PC-3 (cell line): ENCODE measurements around the gene AGMAT. TPM values are rescaled to one million over a fixed set of nuclear protein-coding genes. Genes with fewer than 3 reads are reported as not detected.

Experiments
- ATAC-seq: fragments of 200-7000 bp; cut with Tn5 transposase; 2 replicates; pipeline ENCODE4 v1.9.1; 2020; ENCODE audit warnings: mild to moderate bottlenecking, moderate library complexity
- BruUV-seq: library from RNA; stranded (reverse); fragments of 400-500 nt; replicated peaks from 2 replicates; lab custom pipeline; 2021; lab: Mats Ljungman, UMichigan
- CTCF ChIA-PET: fragments of 300-600 bp; sonication (Branson Sonifier 250); formaldehyde crosslinking; loops from one replicate; lab custom pipeline; 2022; ENCODE audit warnings: antibody characterized with exemption; lab: Charles Lee
- POLR2A ChIA-PET: fragments of 300-600 bp; sonication (Branson Sonifier 250); formaldehyde crosslinking; loops from one replicate; lab custom pipeline; 2022; ENCODE audit warnings: antibody characterized with exemption; ENCODE audit not compliant: unreplicated experiment; lab: Charles Lee
- DNase-seq: peaks from one replicate; pipeline ENCODE4 v3.0.0-alpha.2; 2015
- H2AFZ ChIP-seq: fragments of 300-600 bp; sonication (generic); 2 replicates; pipeline ENCODE4 v1.6.0; 2016; ENCODE audit warnings: antibody characterized with exemption, low read length
- H3F3A ChIP-seq: fragments of 300-600 bp; sonication (generic); one replicate; pipeline ENCODE4 v1.6.0; 2017; ENCODE audit warnings: antibody characterized with exemption, low read length, control low read depth, mild to moderate bottlenecking; ENCODE audit not compliant: unreplicated experiment
- H3K27ac ChIP-seq: fragments of 300-600 bp; sonication (generic); 2 replicates; pipeline ENCODE4 v1.5.1; 2016; ENCODE audit warnings: mild to moderate bottlenecking, low read length
- H3K27me3 ChIP-seq: fragments of 300-600 bp; sonication (generic); 2 replicates; pipeline ENCODE4 v1.6.1; 2016; ENCODE audit warnings: low read length, mixed read lengths
- H3K36me3 ChIP-seq: fragments of 300-600 bp; sonication (generic); 2 replicates; pipeline ENCODE4 v1.6.1; 2016; ENCODE audit warnings: low read depth, mixed run types, low read length, mixed read lengths
- H3K4me1 ChIP-seq: fragments of 300-600 bp; sonication (generic); 2 replicates; pipeline ENCODE4 v1.5.1; 2016; ENCODE audit warnings: low read length; ENCODE audit not compliant: insufficient read depth
- H3K4me2 ChIP-seq: fragments of 300-600 bp; sonication (generic); 2 replicates; pipeline ENCODE4 v1.6.0; 2016; ENCODE audit warnings: low read length
- H3K4me3 ChIP-seq: fragments of 300-600 bp; sonication (generic); 2 replicates; pipeline ENCODE4 v1.5.1; 2016; ENCODE audit warnings: mild to moderate bottlenecking, low read length, mixed read lengths
- H3K79me2 ChIP-seq: fragments of 300-600 bp; sonication (generic); 2 replicates; pipeline ENCODE4 v1.6.1; 2017; ENCODE audit warnings: low read length, mixed read lengths
- H3K9ac ChIP-seq: fragments of 300-600 bp; sonication (generic); 2 replicates; pipeline ENCODE4 v1.6.0; 2016; ENCODE audit warnings: mild to moderate bottlenecking, low read length
- H3K9me2 ChIP-seq: fragments of 300-600 bp; sonication (generic); replicated peaks from 2 replicates; pipeline ENCODE4 v1.6.1; 2016; ENCODE audit warnings: mixed run types, low read length, mixed read lengths
- H3K9me3 ChIP-seq: fragments of 300-600 bp; sonication (generic); 2 replicates; pipeline ENCODE4 v1.6.1; 2016; ENCODE audit warnings: low read length, mixed read lengths
- H4K20me1 ChIP-seq: fragments of 300-600 bp; sonication (generic); 2 replicates; pipeline ENCODE4 v1.6.1; 2016; ENCODE audit warnings: low read length, mixed read lengths
- CTCF ChIP-seq: fragments of 300-600 bp; sonication (generic); conservative IDR thresholded peaks from 2 replicates; pipeline ENCODE4 v1.5.1; 2017; ENCODE audit warnings: antibody characterized with exemption, low read depth, mild to moderate bottlenecking, low read length
- EZH2 ChIP-seq: fragments of 300-600 bp; sonication (generic); IDR thresholded peaks from one replicate; pipeline ENCODE4 v1.6.1; 2017; ENCODE audit warnings: antibody characterized with exemption, mild to moderate bottlenecking, low read length; ENCODE audit not compliant: unreplicated experiment
- EZH2phosphoT487 ChIP-seq: fragments of 300-600 bp; sonication (generic); IDR thresholded peaks from 2 replicates; pipeline ENCODE4 v1.6.1; 2018; ENCODE audit warnings: mild to moderate bottlenecking, antibody characterized with exemption, low read length, borderline replicate concordance
- intact Hi-C: fragments of 100-400 bp; cut with micrococcal nuclease; formaldehyde crosslinking; loops from 2 replicates; pipeline ENCODE4 v1.9.0; 2023
- total RNA-seq: library from RNA; depleted of rRNA; stranded (reverse); fragments of >200 nt; gene quantifications from 2 replicates; pipeline ENCODE4 v1.2.3, GENCODE V29; 2014

The AGMAT gene
- total RNA-seq, 1 experiment from 2014 or later = 8.2 TPM

- H3K9me3 ChIP-seq = no peaks in the 10 kb centered on the region
- H4K20me1 ChIP-seq = no peaks in the 10 kb centered on the region
- no peak overlapping the region for H3K4me2 ChIP-seq
- intact Hi-C loops = no loop called here
- ATAC-seq (no peak), DNase-seq (no peak)
- POLR2A ChIA-PET = interaction anchor here (0.6 kb wide), 1 partner anchor 17 kb away, joined by 3 read pairs; no protein-coding TSS in a partner anchor
- peaks cover 27% of the 10 kb centered on the region; the same call in 1 of the 2 replicates for H3K36me3 ChIP-seq
- no peak overlapping the region for H3K27ac ChIP-seq
- BruUV-seq = no TSS peak
- H2AFZ ChIP-seq = no peak overlapping the region
- H3K27me3 ChIP-seq = no peaks in the 10 kb centered on the region
- CTCF ChIA-PET = no interaction called here
- H3K4me1 ChIP-seq = no peaks in the 10 kb centered on the region
- no peaks in the 10 kb centered on the region for H3K79me2 ChIP-seq
- TF ChIP-seq EZH2 (no peak), EZH2phosphoT487 (no peak), CTCF (no peak)
- H3K9ac ChIP-seq = no peak overlapping the region
- H3F3A ChIP-seq = no peaks in the 10 kb centered on the region
- H3K4me3 ChIP-seq = no peak overlapping the region
- no peaks in the 10 kb centered on the region for H3K9me2 ChIP-seq
Observed at GRCh38 chr1:15543589-15544568, 41.0 kb downstream of the AGMAT start.

- H3K9me3 ChIP-seq = no peaks in the 10 kb centered on the region
- no peaks in the 10 kb centered on the region for H3K79me2 ChIP-seq
- no peak overlapping the region for H3K4me2 ChIP-seq
- no peaks in the 10 kb centered on the region for H3K27me3 ChIP-seq
- H3F3A ChIP-seq = no peaks in the 10 kb centered on the region
- H3K9ac ChIP-seq = no peak overlapping the region
- ATAC-seq (no peak), DNase-seq (no peak)
- H4K20me1 ChIP-seq = no peaks in the 10 kb centered on the region
- no peaks in the 10 kb centered on the region for H3K4me1 ChIP-seq
- H3K27ac ChIP-seq = no peak overlapping the region
- H2AFZ ChIP-seq = no peak overlapping the region
- H3K9me2 ChIP-seq = no peaks in the 10 kb centered on the region
- no peak overlapping the region for H3K4me3 ChIP-seq
- ChIA-PET POLR2A (no interaction called here), CTCF (no interaction called here)
- TF ChIP-seq CTCF (no peak), EZH2phosphoT487 (no peak), EZH2 (no peak)
- BruUV-seq = no TSS peak
- intact Hi-C loops = no loop called here
- peaks cover 25% of the 10 kb centered on the region; the same call in 1 of the 2 replicates for H3K36me3 ChIP-seq
Observed at GRCh38 chr1:15543251-15543588, 41.6 kb downstream of the AGMAT start.
